ENCODE data around the gene LCE3B. TPM values are rescaled to one million over a fixed set of nuclear protein-coding genes. Genes with fewer than 3 reads are reported as not detected.

LCE3B gene
- total and polyA plus RNA-seq, 10 of the 15 experiments (the other 5 are each of a cell fraction or from before 2014, with no cell fraction given) = not detected

- Histone ChIP-seq H3K4me2 (ENCODE audit: control insufficient read depth, insufficient read depth) (no peak overlapping the region), H3K27me3 (replicated peaks in 1 of 2; ENCODE audit: control insufficient read depth in 2 of 2, insufficient read depth in 2 of 2, low read length in 1 of 2) (peaks cover 0 to 9% of the 10 kb centered on the region in 2 experiments; a peak in 2 of 4 replicates), H3K9ac (ENCODE audit: control insufficient read depth, insufficient read depth, low read length) (no peak overlapping the region), H3K36me3 (ENCODE audit: control insufficient read depth in 2 of 2, insufficient read depth in 2 of 2, low read length in 1 of 2) (no peaks in the 10 kb centered on the region), H4K20me1 (ENCODE audit: control insufficient read depth, insufficient read depth) (no peaks in the 10 kb centered on the region), H3K4me3 (no peak overlapping the region), H3K79me2 (ENCODE audit: control insufficient read depth, insufficient read depth, low read length) (no peaks in the 10 kb centered on the region), H3K4me1 (ENCODE audit: control insufficient read depth, insufficient read depth, low read length) (no peaks in the 10 kb centered on the region), H3K9me3 (replicated peaks; ENCODE audit: control insufficient read depth, insufficient read depth, low read length) (no peaks in the 10 kb centered on the region), H3K27ac (ENCODE audit: control insufficient read depth, insufficient read depth) (no peak overlapping the region), H2AFZ (ENCODE audit: control insufficient read depth, low read depth, low read length) (no peak overlapping the region)
- WGBS (ENCODE audit: insufficient coverage, insufficient replicate concordance, low lambda C conversion rate, missing lambda C conversion rate) = 5% methylated on average over 2 of the region's 2 CpGs
- in situ Hi-C loops (cut with MboI) = loop anchor here (5.0 to 10.0 kb wide), 2 partner anchors 271 to 568 kb away; no protein-coding TSS in a partner anchor
- RAD21 ChIA-PET (ENCODE audit: unreplicated experiment) = interaction anchor here (0.5 to 0.6 kb wide), 2 partner anchors 270 to 1243 kb away, joined by 3 to 4 read pairs; no protein-coding TSS in a partner anchor
- no peak for DNase-seq (ENCODE audit: low read depth, low spot score)
- BruUV-seq (replicated peaks) = no TSS peak
- POLR2A ChIA-PET = no interaction called here
- CTCF ChIA-PET = interaction anchor here (0.7 to 5.4 kb wide), 7 partner anchors 11 to 566 kb away, joined by 3 to 25 read pairs (median 3); partner anchors contain the start of gene SMCP
- ATAC-seq = no peak
- intact Hi-C loops (cut with micrococcal nuclease; ENCODE audit: unreplicated experiment) = loop anchor here (10.0 kb wide), 1 partner anchor 538 kb away; no protein-coding TSS in a partner anchor
- TF ChIP-seq CREB1 (IDR thresholded peaks at IDR 0.05; ENCODE audit: low read depth) (no peak), BCL11A (IDR thresholded peaks at IDR 0.05; ENCODE audit: low read depth, low read length) (no peak), ZBED1 (IDR thresholded peaks at IDR 0.05; ENCODE audit: borderline replicate concordance) (no peak), BCLAF1 (IDR thresholded peaks at IDR 0.05) (no peak), EGR1 (IDR thresholded peaks at IDR 0.05; ENCODE audit: borderline replicate concordance in 1 of 2, low read depth in 2 of 2, low read length in 2 of 2) (no peak), NR2F1 (conservative IDR thresholded peaks at IDR 0.05) (no peak)
- SMC1A ChIA-PET (ENCODE audit: uncharacterized antibody, unreplicated experiment) = interaction anchor here (0.8 to 1.6 kb wide), 3 partner anchors 10 to 565 kb away, joined by 3 read pairs; no protein-coding TSS in a partner anchor
- no peak for FAIRE-seq
Measured at GRCh38 chr1:152656459-152656858, 42.8 kb downstream of the LCE3B start.

Data from GM12878 (cell line).